ENCODE results near the gene NMRAL1.

The NMRAL1 gene

DNA sequence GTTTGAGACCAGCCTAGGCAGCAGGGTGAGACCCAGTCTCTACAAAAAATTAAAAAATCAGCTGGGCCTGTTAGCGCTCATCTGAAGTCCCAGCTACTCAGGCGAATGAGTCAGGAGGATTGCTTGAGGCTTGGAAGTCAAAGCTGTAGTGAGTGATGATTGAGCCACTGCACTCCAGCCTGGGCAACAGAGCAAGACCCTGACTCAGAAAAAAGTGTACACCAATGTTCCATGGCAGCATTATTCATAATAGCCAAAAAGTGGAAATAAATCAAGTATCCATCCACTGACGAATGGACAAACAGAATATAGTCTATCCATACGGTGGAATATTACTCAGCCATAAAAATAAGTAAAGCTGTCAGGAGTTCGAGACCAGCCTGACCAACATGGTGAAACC lies 2.6 kb downstream of the NMRAL1 start:
- no peak for ATAC-seq
- TF ChIP-seq ZNF565 (CRISPR knock-in tag; conservative IDR thresholded peaks at IDR 0.05; ENCODE audit: low read depth) (no peak), ZFP3 (CRISPR knock-in tag; IDR thresholded peaks at IDR 0.05) (no peak), RARB (CRISPR knock-in tag; IDR thresholded peaks at IDR 0.05) (no peak), TOX (CRISPR knock-in tag; IDR thresholded peaks at IDR 0.05; ENCODE audit: borderline replicate concordance) (no peak), ZNF70 (CRISPR knock-in tag; IDR thresholded peaks at IDR 0.05) (no peak)

DNA sequence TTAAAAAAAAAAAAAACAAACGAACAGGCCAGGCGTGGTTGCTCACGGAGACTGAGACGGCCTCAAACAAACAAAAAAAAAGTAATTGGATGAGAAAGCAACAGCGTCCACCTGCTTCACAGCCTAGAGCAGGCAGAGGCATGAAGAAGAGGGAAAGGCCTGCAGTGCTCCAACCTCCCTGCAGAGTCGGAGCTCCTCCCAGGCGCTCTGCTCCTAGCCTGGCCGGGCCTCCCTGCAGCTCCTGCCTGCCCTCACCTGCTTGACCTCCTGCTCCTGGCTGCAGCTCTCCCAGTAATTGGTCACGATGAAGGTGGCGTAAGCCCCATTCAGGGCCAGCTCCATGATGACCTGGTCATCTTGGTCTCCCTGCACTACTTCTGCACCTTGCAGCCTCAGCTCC lies 5.5 kb downstream of the NMRAL1 start:
- TF ChIP-seq CSDC2 (CRISPR knock-in tag; IDR thresholded peaks at IDR 0.05) (no peak), ZFP30 (CRISPR knock-in tag; IDR thresholded peaks at IDR 0.05) (no peak), GLIS3 (CRISPR knock-in tag; IDR thresholded peaks at IDR 0.05) (no peak), TOX (CRISPR knock-in tag; IDR thresholded peaks at IDR 0.05; ENCODE audit: borderline replicate concordance) (no peak), ZNF565 (CRISPR knock-in tag; conservative IDR thresholded peaks at IDR 0.05; ENCODE audit: low read depth) (no peak), SNAI2 (CRISPR knock-in tag; IDR thresholded peaks at IDR 0.05) (no peak), OSR1 (CRISPR knock-in tag; IDR thresholded peaks at IDR 0.05) (no peak)
- TF ChIP-seq, protein P1, sequence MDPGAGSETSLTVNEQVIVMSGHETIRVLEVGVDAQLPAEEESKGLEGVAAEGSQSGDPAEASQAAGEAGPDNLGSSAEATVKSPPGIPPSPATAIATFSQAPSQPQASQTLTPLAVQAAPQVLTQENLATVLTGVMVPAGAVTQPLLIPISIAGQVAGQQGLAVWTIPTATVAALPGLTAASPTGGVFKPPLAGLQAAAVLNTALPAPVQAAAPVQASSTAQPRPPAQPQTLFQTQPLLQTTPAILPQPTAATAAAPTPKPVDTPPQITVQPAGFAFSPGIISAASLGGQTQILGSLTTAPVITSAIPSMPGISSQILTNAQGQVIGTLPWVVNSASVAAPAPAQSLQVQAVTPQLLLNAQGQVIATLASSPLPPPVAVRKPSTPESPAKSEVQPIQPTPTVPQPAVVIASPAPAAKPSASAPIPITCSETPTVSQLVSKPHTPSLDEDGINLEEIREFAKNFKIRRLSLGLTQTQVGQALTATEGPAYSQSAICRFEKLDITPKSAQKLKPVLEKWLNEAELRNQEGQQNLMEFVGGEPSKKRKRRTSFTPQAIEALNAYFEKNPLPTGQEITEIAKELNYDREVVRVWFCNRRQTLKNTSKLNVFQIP (CRISPR knock-in tag; IDR thresholded peaks at IDR 0.05; ENCODE audit: borderline replicate concordance, low read depth) = no peak
- TF ChIP-seq, protein P2, sequence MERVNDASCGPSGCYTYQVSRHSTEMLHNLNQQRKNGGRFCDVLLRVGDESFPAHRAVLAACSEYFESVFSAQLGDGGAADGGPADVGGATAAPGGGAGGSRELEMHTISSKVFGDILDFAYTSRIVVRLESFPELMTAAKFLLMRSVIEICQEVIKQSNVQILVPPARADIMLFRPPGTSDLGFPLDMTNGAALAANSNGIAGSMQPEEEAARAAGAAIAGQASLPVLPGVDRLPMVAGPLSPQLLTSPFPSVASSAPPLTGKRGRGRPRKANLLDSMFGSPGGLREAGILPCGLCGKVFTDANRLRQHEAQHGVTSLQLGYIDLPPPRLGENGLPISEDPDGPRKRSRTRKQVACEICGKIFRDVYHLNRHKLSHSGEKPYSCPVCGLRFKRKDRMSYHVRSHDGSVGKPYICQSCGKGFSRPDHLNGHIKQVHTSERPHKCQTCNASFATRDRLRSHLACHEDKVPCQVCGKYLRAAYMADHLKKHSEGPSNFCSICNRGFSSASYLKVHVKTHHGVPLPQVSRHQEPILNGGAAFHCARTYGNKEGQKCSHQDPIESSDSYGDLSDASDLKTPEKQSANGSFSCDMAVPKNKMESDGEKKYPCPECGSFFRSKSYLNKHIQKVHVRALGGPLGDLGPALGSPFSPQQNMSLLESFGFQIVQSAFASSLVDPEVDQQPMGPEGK (CRISPR knock-in tag; IDR thresholded peaks at IDR 0.05; ENCODE audit: borderline replicate concordance) = no peak
- TF ChIP-seq, protein P3, sequence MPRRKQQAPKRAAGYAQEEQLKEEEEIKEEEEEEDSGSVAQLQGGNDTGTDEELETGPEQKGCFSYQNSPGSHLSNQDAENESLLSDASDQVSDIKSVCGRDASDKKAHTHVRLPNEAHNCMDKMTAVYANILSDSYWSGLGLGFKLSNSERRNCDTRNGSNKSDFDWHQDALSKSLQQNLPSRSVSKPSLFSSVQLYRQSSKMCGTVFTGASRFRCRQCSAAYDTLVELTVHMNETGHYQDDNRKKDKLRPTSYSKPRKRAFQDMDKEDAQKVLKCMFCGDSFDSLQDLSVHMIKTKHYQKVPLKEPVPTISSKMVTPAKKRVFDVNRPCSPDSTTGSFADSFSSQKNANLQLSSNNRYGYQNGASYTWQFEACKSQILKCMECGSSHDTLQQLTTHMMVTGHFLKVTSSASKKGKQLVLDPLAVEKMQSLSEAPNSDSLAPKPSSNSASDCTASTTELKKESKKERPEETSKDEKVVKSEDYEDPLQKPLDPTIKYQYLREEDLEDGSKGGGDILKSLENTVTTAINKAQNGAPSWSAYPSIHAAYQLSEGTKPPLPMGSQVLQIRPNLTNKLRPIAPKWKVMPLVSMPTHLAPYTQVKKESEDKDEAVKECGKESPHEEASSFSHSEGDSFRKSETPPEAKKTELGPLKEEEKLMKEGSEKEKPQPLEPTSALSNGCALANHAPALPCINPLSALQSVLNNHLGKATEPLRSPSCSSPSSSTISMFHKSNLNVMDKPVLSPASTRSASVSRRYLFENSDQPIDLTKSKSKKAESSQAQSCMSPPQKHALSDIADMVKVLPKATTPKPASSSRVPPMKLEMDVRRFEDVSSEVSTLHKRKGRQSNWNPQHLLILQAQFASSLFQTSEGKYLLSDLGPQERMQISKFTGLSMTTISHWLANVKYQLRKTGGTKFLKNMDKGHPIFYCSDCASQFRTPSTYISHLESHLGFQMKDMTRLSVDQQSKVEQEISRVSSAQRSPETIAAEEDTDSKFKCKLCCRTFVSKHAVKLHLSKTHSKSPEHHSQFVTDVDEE (CRISPR knock-in tag; IDR thresholded peaks at IDR 0.05) = no peak
- ATAC-seq = no peak

DNA sequence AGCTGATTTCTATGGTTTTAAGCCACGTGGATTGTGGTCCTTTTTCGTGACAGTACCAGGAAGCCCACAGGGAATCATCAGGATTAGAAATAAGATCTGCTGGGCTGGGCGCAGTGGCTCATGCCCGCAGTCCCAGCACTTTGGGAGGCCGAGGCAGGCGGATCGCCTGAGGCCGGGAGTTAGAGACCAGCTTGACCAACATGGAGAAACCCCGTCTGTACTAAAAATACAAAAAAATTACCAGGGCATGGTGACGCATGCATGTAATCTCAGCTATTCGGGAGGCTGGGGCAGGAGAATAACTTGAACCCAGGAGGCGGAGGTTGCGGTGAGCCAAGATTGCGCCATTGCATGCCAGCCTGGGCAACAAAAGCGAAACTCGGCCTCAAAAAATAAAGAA lies 6.5 kb downstream of the NMRAL1 start:
- ATAC-seq = no peak
- TF ChIP-seq, protein P3 (CRISPR knock-in tag; IDR thresholded peaks at IDR 0.05) = no peak
- no peak for TF ChIP-seq ZNF8 (CRISPR knock-in tag; IDR thresholded peaks at IDR 0.05)
- no peak for TF ChIP-seq ESRRG (CRISPR knock-in tag; IDR thresholded peaks at IDR 0.05)
- TF ChIP-seq, protein P4, sequence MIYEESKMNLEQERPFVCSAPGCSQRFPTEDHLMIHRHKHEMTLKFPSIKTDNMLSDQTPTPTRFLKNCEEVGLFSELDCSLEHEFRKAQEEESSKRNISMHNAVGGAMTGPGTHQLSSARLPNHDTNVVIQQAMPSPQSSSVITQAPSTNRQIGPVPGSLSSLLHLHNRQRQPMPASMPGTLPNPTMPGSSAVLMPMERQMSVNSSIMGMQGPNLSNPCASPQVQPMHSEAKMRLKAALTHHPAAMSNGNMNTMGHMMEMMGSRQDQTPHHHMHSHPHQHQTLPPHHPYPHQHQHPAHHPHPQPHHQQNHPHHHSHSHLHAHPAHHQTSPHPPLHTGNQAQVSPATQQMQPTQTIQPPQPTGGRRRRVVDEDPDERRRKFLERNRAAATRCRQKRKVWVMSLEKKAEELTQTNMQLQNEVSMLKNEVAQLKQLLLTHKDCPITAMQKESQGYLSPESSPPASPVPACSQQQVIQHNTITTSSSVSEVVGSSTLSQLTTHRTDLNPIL (CRISPR knock-in tag; IDR thresholded peaks at IDR 0.05; ENCODE audit: low read depth) = no peak
- TF ChIP-seq OSR1 (CRISPR knock-in tag; IDR thresholded peaks at IDR 0.05) = no peak
- no peak for TF ChIP-seq RARB (CRISPR knock-in tag; IDR thresholded peaks at IDR 0.05)
- TF ChIP-seq, protein P1 (CRISPR knock-in tag; IDR thresholded peaks at IDR 0.05; ENCODE audit: borderline replicate concordance, low read depth) = no peak
- TF ChIP-seq ZFP30 (CRISPR knock-in tag; IDR thresholded peaks at IDR 0.05) = no peak
- no peak for TF ChIP-seq ZC3H10 (CRISPR knock-in tag; IDR thresholded peaks at IDR 0.05)
- no peak for TF ChIP-seq TOX (CRISPR knock-in tag; IDR thresholded peaks at IDR 0.05; ENCODE audit: borderline replicate concordance)
- TF ChIP-seq, protein P2 (CRISPR knock-in tag; IDR thresholded peaks at IDR 0.05; ENCODE audit: borderline replicate concordance) = no peak
- no peak for TF ChIP-seq TCF4 (CRISPR knock-in tag; IDR thresholded peaks at IDR 0.05; ENCODE audit: borderline replicate concordance)
- no peak for TF ChIP-seq ARNTL (CRISPR knock-in tag; IDR thresholded peaks at IDR 0.05; ENCODE audit: borderline replicate concordance, low read depth)
- TF ChIP-seq, protein P5, sequence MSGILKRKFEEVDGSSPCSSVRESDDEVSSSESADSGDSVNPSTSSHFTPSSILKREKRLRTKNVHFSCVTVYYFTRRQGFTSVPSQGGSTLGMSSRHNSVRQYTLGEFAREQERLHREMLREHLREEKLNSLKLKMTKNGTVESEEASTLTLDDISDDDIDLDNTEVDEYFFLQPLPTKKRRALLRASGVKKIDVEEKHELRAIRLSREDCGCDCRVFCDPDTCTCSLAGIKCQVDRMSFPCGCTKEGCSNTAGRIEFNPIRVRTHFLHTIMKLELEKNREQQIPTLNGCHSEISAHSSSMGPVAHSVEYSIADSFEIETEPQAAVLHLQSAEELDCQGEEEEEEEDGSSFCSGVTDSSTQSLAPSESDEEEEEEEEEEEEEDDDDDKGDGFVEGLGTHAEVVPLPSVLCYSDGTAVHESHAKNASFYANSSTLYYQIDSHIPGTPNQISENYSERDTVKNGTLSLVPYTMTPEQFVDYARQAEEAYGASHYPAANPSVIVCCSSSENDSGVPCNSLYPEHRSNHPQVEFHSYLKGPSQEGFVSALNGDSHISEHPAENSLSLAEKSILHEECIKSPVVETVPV (CRISPR knock-in tag; IDR thresholded peaks at IDR 0.05) = no peak
- TF ChIP-seq ZNF70 (CRISPR knock-in tag; IDR thresholded peaks at IDR 0.05) = no peak
- TF ChIP-seq SNAI2 (CRISPR knock-in tag; IDR thresholded peaks at IDR 0.05) = no peak
- TF ChIP-seq CSDC2 (CRISPR knock-in tag; IDR thresholded peaks at IDR 0.05) = no peak
- TF ChIP-seq ZFP3 (CRISPR knock-in tag; IDR thresholded peaks at IDR 0.05) = no peak
- TF ChIP-seq GLIS3 (CRISPR knock-in tag; IDR thresholded peaks at IDR 0.05) = no peak
